ENCODE results near the gene ANKS1B. TPM values are rescaled to one million over a fixed set of nuclear protein-coding genes. Genes with fewer than 3 reads are reported as not detected.
"Not testable (repeated sequence)": the region's sequence is repeated elsewhere in the genome, so short reads cannot be mapped to it uniquely, and the experiment has no call there.

The ANKS1B gene
- 65.5 TPM for total RNA-seq (ENCODE audit: insufficient read depth, low replicate concordance)

- DNase-seq (ENCODE audit: low spot score) = peak; percentile 78
Observed at GRCh38 chr12:99984271-99985128, at the start of gene ANKS1B. Gene ANKS1B, minus strand, starts transcription at chr12:99984936. Its CDS starts 699 bp downstream, at chr12:99984237.

GRCh38 chr12:100031836-100032235, 47.1 kb upstream of the ANKS1B start:
- DNase-seq (ENCODE audit: low spot score) = no peak

- DNase-seq (ENCODE audit: low spot score) = no peak
Observed at GRCh38 chr12:100027671-100028070, 42.9 kb upstream of the ANKS1B start.

GRCh38 chr12:100026241-100026640, 41.5 kb upstream of the ANKS1B start:
- DNase-seq (ENCODE audit: low spot score) = no peak

- DNase-seq (ENCODE audit: low spot score) = no peak
Observed at GRCh38 chr12:100024974-100025555, 40.3 kb upstream of the ANKS1B start.

GRCh38 chr12:100020370-100020769, 35.6 kb upstream of the ANKS1B start:
- no peak for DNase-seq (ENCODE audit: low spot score)

GRCh38 chr12:100017056-100017455, 32.3 kb upstream of the ANKS1B start:
- no peak for DNase-seq (ENCODE audit: low spot score)

GRCh38 chr12:100016304-100016703, 31.6 kb upstream of the ANKS1B start:
- DNase-seq (ENCODE audit: low spot score) = not testable (repeated sequence)

- not testable (repeated sequence) for DNase-seq (ENCODE audit: low spot score)
Observed at GRCh38 chr12:100005846-100006245, 21.1 kb upstream of the ANKS1B start.

GRCh38 chr12:99997806-99998205, 13.1 kb upstream of the ANKS1B start:
- DNase-seq (ENCODE audit: low spot score) = no peak

- no peak for DNase-seq (ENCODE audit: low spot score)
Observed at GRCh38 chr12:99996095-99996494, 11.4 kb upstream of the ANKS1B start.

- DNase-seq (ENCODE audit: low spot score) = no peak
Observed at GRCh38 chr12:99985631-99986030, 895 bp upstream of the ANKS1B start.

- DNase-seq (ENCODE audit: low spot score) = no peak
Observed at GRCh38 chr12:99985129-99985570, 414 bp upstream of the ANKS1B start.

- peak; percentile 1 for DNase-seq (ENCODE audit: low spot score)
Observed at GRCh38 chr12:99983456-99984258, 1.1 kb downstream of the ANKS1B start.

GRCh38 chr12:99981639-99982190, 3.0 kb downstream of the ANKS1B start:
- no peak for DNase-seq (ENCODE audit: low spot score)

- DNase-seq (ENCODE audit: low spot score) = no peak
Observed at GRCh38 chr12:99979471-99979870, 5.3 kb downstream of the ANKS1B start.

GRCh38 chr12:99978152-99978551, 6.6 kb downstream of the ANKS1B start:
- no peak for DNase-seq (ENCODE audit: low spot score)

- no peak for DNase-seq (ENCODE audit: low spot score)
Observed at GRCh38 chr12:99977550-99977949, 7.2 kb downstream of the ANKS1B start.

- no peak for DNase-seq (ENCODE audit: low spot score)
Observed at GRCh38 chr12:99976762-99977161, 8.0 kb downstream of the ANKS1B start.

GRCh38 chr12:99975321-99975720, 9.4 kb downstream of the ANKS1B start:
- no peak for DNase-seq (ENCODE audit: low spot score)

- no peak for DNase-seq (ENCODE audit: low spot score)
Observed at GRCh38 chr12:99974146-99974545, 10.6 kb downstream of the ANKS1B start.

- DNase-seq (ENCODE audit: low spot score) = no peak
Observed at GRCh38 chr12:99966429-99966828, 18.3 kb downstream of the ANKS1B start.
